GM19238 (cell line): ENCODE results near the gene AP4M1.

Experiments
- DNase-seq: peaks from one replicate; pipeline ENCODE4 v3.0.0; 2011; ENCODE audit warnings: low spot score; ENCODE audit not compliant: insufficient read length

Gene AP4M1

GRCh38 chr7:100157334-100158228 lies 56.1 kb downstream of the AP4M1 start:
- DNase-seq: no peak
